Measurements from ENCODE around the gene ZIC2. TPM values are rescaled to one million over a fixed set of nuclear protein-coding genes. Genes with fewer than 3 reads are reported as not detected.
A peak's percentile ranks its signal among the peaks of the same experiment; 100 is the strongest.

ZIC2 gene
- polyA plus RNA-seq, 1 donor from 2014 or later, result 10.6 TPM

DNA sequence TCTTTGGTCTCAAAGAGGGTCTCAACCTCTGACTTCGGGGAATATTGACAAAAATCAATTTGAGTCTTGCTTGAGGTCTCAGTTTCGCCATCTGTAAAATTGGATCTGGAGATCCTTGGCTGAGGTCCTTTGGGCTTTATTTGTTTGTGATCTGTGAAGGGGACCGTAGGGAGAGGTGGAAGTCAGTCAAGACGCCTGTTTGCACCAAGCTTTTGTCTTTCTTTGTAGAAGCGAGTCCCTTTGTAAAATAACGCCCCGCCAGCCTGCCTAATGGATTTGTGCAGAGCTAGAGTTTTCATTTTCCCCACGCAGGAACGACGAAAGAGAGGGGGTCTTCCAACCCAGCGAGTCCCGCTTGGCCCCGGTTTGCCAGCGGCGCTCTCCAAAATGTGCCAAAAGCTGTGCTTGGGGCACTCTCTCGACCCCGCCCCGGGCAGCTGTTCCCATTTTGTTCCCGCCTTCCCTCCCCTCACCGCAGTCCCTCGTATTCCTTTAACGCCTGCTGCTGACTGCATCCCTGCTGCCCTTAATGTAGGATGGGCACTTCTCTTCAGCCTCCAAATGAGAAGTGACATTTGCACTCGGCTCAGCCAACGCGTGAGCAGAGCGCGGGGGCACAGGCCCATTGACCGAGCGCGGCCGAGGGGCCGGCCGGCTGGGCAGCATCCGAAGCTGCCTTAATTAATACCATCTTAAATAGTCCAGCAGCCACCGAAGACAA lies 23.0 kb upstream of the ZIC2 start (continued):
- TF ChIP-seq, protein P1, sequence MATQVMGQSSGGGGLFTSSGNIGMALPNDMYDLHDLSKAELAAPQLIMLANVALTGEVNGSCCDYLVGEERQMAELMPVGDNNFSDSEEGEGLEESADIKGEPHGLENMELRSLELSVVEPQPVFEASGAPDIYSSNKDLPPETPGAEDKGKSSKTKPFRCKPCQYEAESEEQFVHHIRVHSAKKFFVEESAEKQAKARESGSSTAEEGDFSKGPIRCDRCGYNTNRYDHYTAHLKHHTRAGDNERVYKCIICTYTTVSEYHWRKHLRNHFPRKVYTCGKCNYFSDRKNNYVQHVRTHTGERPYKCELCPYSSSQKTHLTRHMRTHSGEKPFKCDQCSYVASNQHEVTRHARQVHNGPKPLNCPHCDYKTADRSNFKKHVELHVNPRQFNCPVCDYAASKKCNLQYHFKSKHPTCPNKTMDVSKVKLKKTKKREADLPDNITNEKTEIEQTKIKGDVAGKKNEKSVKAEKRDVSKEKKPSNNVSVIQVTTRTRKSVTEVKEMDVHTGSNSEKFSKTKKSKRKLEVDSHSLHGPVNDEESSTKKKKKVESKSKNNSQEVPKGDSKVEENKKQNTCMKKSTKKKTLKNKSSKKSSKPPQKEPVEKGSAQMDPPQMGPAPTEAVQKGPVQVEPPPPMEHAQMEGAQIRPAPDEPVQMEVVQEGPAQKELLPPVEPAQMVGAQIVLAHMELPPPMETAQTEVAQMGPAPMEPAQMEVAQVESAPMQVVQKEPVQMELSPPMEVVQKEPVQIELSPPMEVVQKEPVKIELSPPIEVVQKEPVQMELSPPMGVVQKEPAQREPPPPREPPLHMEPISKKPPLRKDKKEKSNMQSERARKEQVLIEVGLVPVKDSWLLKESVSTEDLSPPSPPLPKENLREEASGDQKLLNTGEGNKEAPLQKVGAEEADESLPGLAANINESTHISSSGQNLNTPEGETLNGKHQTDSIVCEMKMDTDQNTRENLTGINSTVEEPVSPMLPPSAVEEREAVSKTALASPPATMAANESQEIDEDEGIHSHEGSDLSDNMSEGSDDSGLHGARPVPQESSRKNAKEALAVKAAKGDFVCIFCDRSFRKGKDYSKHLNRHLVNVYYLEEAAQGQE (IDR thresholded peaks at IDR 0.05; ENCODE audit: borderline replicate concordance), result no peak
- TF ChIP-seq EZH2 (IDR thresholded peaks at IDR 0.05; ENCODE audit: borderline replicate concordance, insufficient read depth, low read length, poor library complexity, severe bottlenecking), result no peak
- no peak for TF ChIP-seq EP300 (conservative IDR thresholded peaks at IDR 0.05; ENCODE audit: poor library complexity, severe bottlenecking)

- H4K20me1 ChIP-seq (ENCODE audit: insufficient read depth), result no peaks in the 10 kb centered on the region
- TF ChIP-seq POLR2AphosphoS5 (IDR thresholded peaks at IDR 0.05) (peak; percentile 21), TAF1 (IDR thresholded peaks at IDR 0.05; ENCODE audit: low read depth) (no peak), EP300 (conservative IDR thresholded peaks at IDR 0.05; ENCODE audit: poor library complexity, severe bottlenecking) (no peak), RAD21 (conservative IDR thresholded peaks at IDR 0.05) (no peak), EZH2 (IDR thresholded peaks at IDR 0.05; ENCODE audit: borderline replicate concordance, insufficient read depth, low read length, poor library complexity, severe bottlenecking) (no peak)
- TF ChIP-seq, protein P1 (IDR thresholded peaks at IDR 0.05; ENCODE audit: borderline replicate concordance), result no peak
- TF ChIP-seq, protein P2, sequence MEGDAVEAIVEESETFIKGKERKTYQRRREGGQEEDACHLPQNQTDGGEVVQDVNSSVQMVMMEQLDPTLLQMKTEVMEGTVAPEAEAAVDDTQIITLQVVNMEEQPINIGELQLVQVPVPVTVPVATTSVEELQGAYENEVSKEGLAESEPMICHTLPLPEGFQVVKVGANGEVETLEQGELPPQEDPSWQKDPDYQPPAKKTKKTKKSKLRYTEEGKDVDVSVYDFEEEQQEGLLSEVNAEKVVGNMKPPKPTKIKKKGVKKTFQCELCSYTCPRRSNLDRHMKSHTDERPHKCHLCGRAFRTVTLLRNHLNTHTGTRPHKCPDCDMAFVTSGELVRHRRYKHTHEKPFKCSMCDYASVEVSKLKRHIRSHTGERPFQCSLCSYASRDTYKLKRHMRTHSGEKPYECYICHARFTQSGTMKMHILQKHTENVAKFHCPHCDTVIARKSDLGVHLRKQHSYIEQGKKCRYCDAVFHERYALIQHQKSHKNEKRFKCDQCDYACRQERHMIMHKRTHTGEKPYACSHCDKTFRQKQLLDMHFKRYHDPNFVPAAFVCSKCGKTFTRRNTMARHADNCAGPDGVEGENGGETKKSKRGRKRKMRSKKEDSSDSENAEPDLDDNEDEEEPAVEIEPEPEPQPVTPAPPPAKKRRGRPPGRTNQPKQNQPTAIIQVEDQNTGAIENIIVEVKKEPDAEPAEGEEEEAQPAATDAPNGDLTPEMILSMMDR (IDR thresholded peaks at IDR 0.05; ENCODE audit: poor library complexity, severe bottlenecking), result no peak
- peaks cover 26% of the 10 kb centered on the region for H3K79me2 ChIP-seq (replicated peaks; ENCODE audit: insufficient read depth, low read length)
- H3K27me3 ChIP-seq (ENCODE audit: insufficient read depth, low read depth, low read length), result peaks cover 84% of the 10 kb centered on the region
- H3K27ac ChIP-seq (ENCODE audit: low read length), result no peak overlapping the region
- H3K9me3 ChIP-seq (ENCODE audit: low read length), result peaks cover 4% of the 10 kb centered on the region
- H3K4me2 ChIP-seq (ENCODE audit: low read length), result no peak overlapping the region
- no peaks in the 10 kb centered on the region for H3K36me3 ChIP-seq (ENCODE audit: insufficient read depth, low read length)
- no peak overlapping the region for H3K9ac ChIP-seq (ENCODE audit: low read length)
- H3K9me2 ChIP-seq (ENCODE audit: insufficient read depth, low read length), result no peaks in the 10 kb centered on the region
- no peaks in the 10 kb centered on the region for H3F3A ChIP-seq (ENCODE audit: insufficient read depth, low read length, poor library complexity, severe bottlenecking)
- no peak overlapping the region for H2AFZ ChIP-seq (ENCODE audit: low read depth, low read length)
- H3K4me3 ChIP-seq (ENCODE audit: low read length), result no peak overlapping the region
These were observed 22.5 kb upstream of the ZIC2 start for GRCh38 chr13:99959127-99959539.
